WI38 (cell line): Measurements from ENCODE around the gene MAD2L1.

ENCODE experiments used
- H3K4me3 ChIP-seq: 2 replicates; pipeline ENCODE4 v1.5.1; 2011; ENCODE audit warnings: low read depth, mild to moderate bottlenecking, control low read depth, low read length
- CTCF ChIP-seq: IDR thresholded peaks from 2 replicates; pipeline ENCODE4 v1.5.1; 2012; ENCODE audit warnings: low read depth, mild to moderate bottlenecking, control low read depth, low read length

MAD2L1 gene

GRCh38 chr4:120085705-120086104 is 19.1 kb upstream of the MAD2L1 start:
- no peak overlapping the region for H3K4me3 ChIP-seq
- no peak for TF ChIP-seq CTCF

GRCh38 chr4:120084327-120084726 is 17.7 kb upstream of the MAD2L1 start:
- H3K4me3 ChIP-seq = no peak overlapping the region
- TF ChIP-seq CTCF = no peak

GRCh38 chr4:120083152-120083551 is 16.5 kb upstream of the MAD2L1 start:
- no peak for TF ChIP-seq CTCF
- no peak overlapping the region for H3K4me3 ChIP-seq

GRCh38 chr4:120082251-120082650 is 15.6 kb upstream of the MAD2L1 start:
- no peak overlapping the region for H3K4me3 ChIP-seq
- TF ChIP-seq CTCF = no peak

- no peak overlapping the region for H3K4me3 ChIP-seq
- TF ChIP-seq CTCF = no peak
These were observed 15.1 kb upstream of the MAD2L1 start for GRCh38 chr4:120081726-120082125.

GRCh38 chr4:120080533-120080932 is 13.9 kb upstream of the MAD2L1 start:
- TF ChIP-seq CTCF = no peak
- no peak overlapping the region for H3K4me3 ChIP-seq

- no peak overlapping the region for H3K4me3 ChIP-seq
- no peak for TF ChIP-seq CTCF
These were observed 13.3 kb upstream of the MAD2L1 start for GRCh38 chr4:120079839-120080520.
